Adipocyte (in vitro differentiated cells): Measurements from ENCODE around the gene MMP19.
A peak's percentile ranks its signal among the peaks of the same experiment; 100 is the strongest.

Source experiments
- DNase-seq: peaks from one replicate; pipeline ENCODE4 v3.0.0-alpha.2; 2015; ENCODE audit warnings: low read depth
- H3K27me3 ChIP-seq: replicated peaks from 2 replicates; pipeline ENCODE4 v1.7.0; 2013; ENCODE audit warnings: mild to moderate bottlenecking, low read length, moderate library complexity; ENCODE audit not compliant: control insufficient read depth, insufficient read depth
- H3K36me3 ChIP-seq: 2 replicates; pipeline ENCODE4 v1.7.0; 2013; ENCODE audit warnings: low read length, mild to moderate bottlenecking, moderate library complexity; ENCODE audit not compliant: control insufficient read depth, insufficient read depth, severe bottlenecking
- H3K4me1 ChIP-seq: 2 replicates; pipeline ENCODE4 v1.7.0; 2013; ENCODE audit warnings: mild to moderate bottlenecking, low read length, moderate library complexity; ENCODE audit not compliant: control insufficient read depth, insufficient read depth
- H3K4me3 ChIP-seq: 2 replicates; pipeline ENCODE4 v1.7.0; 2013; ENCODE audit warnings: mild to moderate bottlenecking, low read length, moderate library complexity
- H3K9ac ChIP-seq: 2 replicates; pipeline ENCODE4 v1.7.0; 2013; ENCODE audit warnings: mild to moderate bottlenecking, low read length, moderate library complexity
- H3K9me3 ChIP-seq: 2 replicates; pipeline ENCODE4 v1.7.0; 2013; ENCODE audit warnings: mild to moderate bottlenecking, low read length, moderate library complexity; ENCODE audit not compliant: control insufficient read depth

Gene MMP19

DNA sequence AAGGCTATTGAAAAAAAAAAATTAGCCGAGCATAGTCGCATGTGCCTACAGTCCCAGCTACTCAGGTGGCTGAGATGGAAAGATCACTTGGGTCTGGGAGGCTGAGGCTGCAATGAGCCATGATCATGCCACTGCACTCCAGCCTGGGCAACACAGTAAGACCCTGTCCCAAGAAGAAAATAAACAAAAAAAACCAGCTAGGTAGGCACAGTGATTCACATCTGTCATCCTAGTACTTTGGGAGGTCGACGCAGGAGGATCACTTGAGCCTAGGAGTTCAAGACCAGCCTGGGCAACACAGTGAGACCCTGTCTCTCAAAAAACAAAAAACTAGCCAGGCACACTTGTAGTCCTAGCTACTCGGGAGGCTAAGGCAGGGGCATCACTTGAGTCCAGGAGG, 33.5 kb downstream of the MMP19 start:
- Histone ChIP-seq H3K9me3 (no peaks in the 10 kb centered on the region), H3K4me1 (peaks cover 6% of the 10 kb centered on the region), H3K4me3 (no peak overlapping the region), H3K36me3 (peaks cover 26% of the 10 kb centered on the region), H3K27me3 (no peaks in the 10 kb centered on the region), H3K9ac (no peak overlapping the region)
- no peak for DNase-seq

DNA sequence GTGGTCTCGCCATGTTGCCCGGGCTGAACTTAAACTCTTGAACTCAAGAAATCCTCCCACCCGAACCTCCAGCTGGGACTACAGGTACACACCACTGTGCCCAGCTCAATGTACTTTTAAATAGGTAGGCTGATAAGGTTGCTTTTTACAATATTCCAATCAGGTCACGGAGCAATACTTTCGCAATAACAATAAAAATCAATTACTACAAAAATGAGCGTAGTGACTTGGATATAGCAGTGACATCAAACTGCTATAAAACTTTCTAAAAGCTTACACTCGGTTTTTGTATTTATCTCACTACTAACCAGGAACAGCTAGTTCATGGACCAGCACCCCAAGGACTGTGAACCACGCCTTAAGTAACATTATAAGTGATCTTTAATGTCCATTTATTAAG, 35.8 kb downstream of the MMP19 start:
- Histone ChIP-seq H3K9me3 (no peaks in the 10 kb centered on the region), H3K36me3 (peaks cover 43% of the 10 kb centered on the region), H3K4me3 (no peak overlapping the region), H3K4me1 (peaks cover 3% of the 10 kb centered on the region), H3K27me3 (no peaks in the 10 kb centered on the region), H3K9ac (no peak overlapping the region)
- no peak for DNase-seq

DNA sequence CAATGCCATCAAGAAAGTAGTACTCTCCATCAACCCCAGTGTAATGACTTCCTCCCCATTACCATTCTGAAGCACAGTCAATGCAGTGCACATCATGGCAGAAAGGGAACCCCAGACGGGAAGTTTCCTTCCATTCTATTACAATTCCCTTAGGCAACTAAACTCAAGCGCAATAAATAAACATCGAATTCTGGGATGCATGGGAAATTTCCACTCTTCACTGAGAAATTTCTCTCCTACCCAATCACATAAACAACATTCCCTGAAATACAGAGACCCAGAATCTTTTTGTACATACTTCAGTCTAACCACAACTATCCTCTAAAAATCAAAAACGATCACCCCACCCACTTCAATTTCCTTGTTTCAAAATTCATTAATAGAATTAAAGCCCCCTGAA, 45.2 kb downstream of the MMP19 start:
- Histone ChIP-seq H3K4me3 (no peak overlapping the region), H3K27me3 (no peaks in the 10 kb centered on the region), H3K4me1 (peaks cover 11% of the 10 kb centered on the region), H3K9me3 (no peaks in the 10 kb centered on the region), H3K36me3 (peaks cover 92% of the 10 kb centered on the region), H3K9ac (no peak overlapping the region)
- DNase-seq: no peak

DNA sequence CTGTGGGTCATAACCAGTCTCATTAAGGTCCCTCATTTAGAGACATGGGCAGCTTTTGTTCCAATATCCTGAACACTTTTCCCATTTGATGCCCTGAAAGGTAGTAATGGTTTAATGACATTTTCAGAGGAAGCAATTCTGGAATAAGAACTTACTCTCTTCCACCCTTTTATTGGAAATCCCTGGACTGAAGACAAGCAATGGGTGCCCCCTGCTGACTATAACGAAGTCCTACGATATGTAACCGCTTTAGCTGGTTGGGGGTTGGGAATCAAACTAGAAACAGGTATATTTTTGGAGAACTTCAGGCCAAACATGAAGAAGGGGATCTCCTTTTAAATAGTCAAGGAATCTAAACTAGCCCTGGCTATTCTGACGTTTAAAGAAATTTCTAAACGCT, 45.7 kb downstream of the MMP19 start:
- no peaks in the 10 kb centered on the region for H3K27me3 ChIP-seq
- H3K9ac ChIP-seq: no peak overlapping the region
- DNase-seq: peak; percentile 59
- H3K9me3 ChIP-seq: no peaks in the 10 kb centered on the region
- peaks cover 9% of the 10 kb centered on the region for H3K4me1 ChIP-seq
- peaks cover 90% of the 10 kb centered on the region for H3K36me3 ChIP-seq
- H3K4me3 ChIP-seq: no peak overlapping the region

DNA sequence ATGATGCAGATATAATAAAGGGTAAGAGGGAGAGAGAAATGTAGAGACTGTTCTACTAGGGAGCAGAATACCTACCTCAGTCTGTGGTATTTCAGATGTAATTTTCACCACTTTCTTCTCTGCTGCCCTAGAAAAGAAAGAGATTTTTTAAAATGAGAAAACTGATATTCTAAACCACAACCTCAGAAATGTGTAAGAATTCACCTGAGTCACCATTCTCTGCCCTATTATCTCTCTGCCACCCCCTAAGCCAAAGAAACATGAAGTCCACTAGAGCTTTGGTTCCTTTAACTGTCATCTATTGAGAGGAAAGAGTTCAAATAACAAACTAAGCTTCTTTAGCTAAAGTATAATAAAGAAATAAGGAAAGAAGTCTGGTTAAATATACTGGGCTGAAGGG, 46.8 kb downstream of the MMP19 start:
- Histone ChIP-seq H3K9ac (no peak overlapping the region), H3K27me3 (no peaks in the 10 kb centered on the region), H3K4me3 (no peak overlapping the region), H3K9me3 (no peaks in the 10 kb centered on the region), H3K36me3 (peaks cover 85% of the 10 kb centered on the region), H3K4me1 (peaks cover 5% of the 10 kb centered on the region)
- no peak for DNase-seq

DNA sequence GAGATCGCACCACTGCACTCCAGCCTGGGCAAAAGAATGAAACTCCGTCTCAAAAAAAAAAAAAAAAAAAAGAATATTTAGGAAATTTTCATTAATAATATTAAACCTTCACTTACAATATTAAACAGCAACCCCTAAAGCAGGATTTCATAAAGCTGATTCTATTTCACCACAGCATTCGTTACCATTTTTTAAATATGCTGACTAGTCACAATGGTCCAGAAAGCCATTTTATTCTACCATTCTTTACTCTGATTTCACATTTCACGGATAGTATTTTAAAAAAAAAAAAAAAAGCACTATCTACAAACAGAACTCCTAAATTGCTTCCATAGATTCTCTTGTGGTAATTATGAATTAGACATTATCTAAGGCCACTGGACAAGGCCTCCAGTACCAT, 52.8 kb downstream of the MMP19 start:
- Histone ChIP-seq H3K36me3 (peaks cover 85% of the 10 kb centered on the region), H3K9ac (no peak overlapping the region), H3K4me1 (no peaks in the 10 kb centered on the region), H3K27me3 (no peaks in the 10 kb centered on the region), H3K4me3 (no peak overlapping the region), H3K9me3 (no peaks in the 10 kb centered on the region)
- DNase-seq: no peak

DNA sequence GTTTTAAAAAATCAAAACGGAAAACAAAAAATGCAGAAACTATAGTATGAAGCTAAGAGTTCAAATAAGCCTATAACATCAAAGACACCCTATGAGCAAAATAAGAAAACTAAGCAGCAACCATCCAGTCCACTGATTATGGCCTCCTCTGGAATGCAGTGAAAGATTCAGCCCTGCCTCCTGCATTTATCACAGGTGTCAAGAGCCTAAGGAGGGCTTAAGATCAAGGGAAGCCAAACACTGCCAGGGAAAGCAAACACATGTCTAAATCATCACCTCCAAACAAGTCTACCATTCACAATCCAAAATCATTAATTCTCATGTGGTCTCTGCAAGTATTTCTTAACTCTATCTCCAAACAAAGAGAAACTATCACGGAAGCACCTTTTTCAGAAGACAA, 53.6 kb downstream of the MMP19 start:
- DNase-seq: no peak
- no peak overlapping the region for H3K4me3 ChIP-seq
- H3K4me1 ChIP-seq: no peaks in the 10 kb centered on the region
- H3K9me3 ChIP-seq: no peaks in the 10 kb centered on the region
- no peak overlapping the region for H3K9ac ChIP-seq
- peaks cover 85% of the 10 kb centered on the region for H3K36me3 ChIP-seq
- H3K27me3 ChIP-seq: no peaks in the 10 kb centered on the region

DNA sequence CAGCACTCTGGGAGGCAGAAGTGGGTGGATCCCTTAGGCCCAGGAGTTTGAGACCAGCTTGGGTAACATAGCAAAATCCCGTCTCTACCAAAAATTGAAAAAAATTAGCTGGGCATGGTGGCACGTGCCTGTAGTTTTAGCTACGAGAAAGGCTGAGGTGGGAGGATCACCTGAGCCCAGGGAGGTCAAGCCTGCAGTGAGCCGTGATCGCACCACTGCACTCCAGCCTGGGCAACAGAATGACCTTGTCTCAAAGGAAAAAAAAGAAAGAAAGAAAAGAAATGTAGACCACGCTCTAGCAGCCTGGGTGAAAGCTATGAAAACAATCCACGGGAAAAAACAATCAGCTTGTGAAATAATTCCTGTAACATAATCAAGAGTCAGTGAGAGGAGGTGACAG, 54.2 kb downstream of the MMP19 start:
- Histone ChIP-seq H3K9me3 (no peaks in the 10 kb centered on the region), H3K27me3 (no peaks in the 10 kb centered on the region), H3K9ac (no peak overlapping the region), H3K4me1 (no peaks in the 10 kb centered on the region), H3K4me3 (no peak overlapping the region), H3K36me3 (peaks cover 85% of the 10 kb centered on the region)
- no peak for DNase-seq
